Breast epithelium (tissue), 3 donors: ENCODE measurements around the gene NUB1.

ENCODE experiments used
- CTCF ChIP-seq, 3 donors: fragments of 450-650 bp; IDR thresholded peaks; one replicate each; pipeline ENCODE4 v1.5.1; 2016 to 2017; ENCODE audit warnings: antibody characterized with exemption in 3 of 3, mild to moderate bottlenecking in 3 of 3, moderate library complexity in 3 of 3
- POLR2A ChIP-seq: fragments of 450-650 bp; IDR thresholded peaks from one replicate; pipeline ENCODE4 v1.6.1; 2016; ENCODE audit warnings: antibody characterized with exemption, mild to moderate bottlenecking, moderate library complexity

GRCh38 chr7:151296202-151296992, 45.2 kb upstream of the NUB1 start:
- no peak for TF ChIP-seq POLR2A
- no peak for TF ChIP-seq CTCF (IDR thresholded peaks at IDR 0.05)
